Measurements from ENCODE around the gene GPSM1.

GPSM1 gene

DNA sequence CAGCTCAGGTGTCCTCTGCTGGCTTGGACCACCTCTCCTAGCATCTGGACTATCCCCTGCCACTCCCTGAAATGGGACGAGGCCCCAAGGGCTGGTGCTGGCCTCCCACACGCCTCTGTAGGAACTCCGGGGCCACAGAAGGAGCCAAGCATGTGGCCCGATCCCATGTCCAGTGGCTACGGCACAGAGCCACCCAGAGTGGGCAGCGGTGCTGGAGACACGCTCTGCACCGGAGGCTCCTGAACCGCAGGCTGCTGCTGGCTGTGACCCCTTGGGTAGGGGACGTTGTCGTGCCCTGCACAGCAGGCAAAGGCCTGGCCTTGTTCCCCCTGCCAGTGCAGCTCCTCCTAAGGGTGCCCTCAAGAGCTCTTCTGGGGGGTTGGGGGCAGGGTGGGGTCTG lies 52.6 kb downstream of the GPSM1 start:
- no peak for DNase-seq

DNA sequence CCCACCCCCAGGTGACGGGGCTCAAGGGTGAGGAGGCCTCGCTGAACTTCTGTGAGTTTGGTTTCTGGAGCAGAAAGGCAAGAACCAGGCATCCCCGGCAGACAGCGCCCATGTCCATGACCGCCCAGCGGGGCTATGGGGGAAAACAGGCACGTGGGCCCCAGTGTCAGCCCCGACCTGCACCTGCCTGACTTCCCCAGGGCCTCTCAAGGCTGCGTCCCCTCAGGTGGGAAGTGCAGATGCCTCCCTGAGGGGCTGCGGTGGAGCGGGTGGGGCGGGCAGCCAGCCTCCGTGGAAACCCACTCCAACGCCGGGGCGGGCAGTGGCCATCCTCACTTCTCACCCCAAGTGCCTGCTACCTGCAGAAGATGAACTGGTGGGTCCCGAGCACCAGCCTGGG lies 53.0 kb downstream of the GPSM1 start:
- no peak for DNase-seq

- DNase-seq, result no peak
These were observed 54.0 kb downstream of the GPSM1 start for GRCh38 chr9:136381311-136381710.

DNA sequence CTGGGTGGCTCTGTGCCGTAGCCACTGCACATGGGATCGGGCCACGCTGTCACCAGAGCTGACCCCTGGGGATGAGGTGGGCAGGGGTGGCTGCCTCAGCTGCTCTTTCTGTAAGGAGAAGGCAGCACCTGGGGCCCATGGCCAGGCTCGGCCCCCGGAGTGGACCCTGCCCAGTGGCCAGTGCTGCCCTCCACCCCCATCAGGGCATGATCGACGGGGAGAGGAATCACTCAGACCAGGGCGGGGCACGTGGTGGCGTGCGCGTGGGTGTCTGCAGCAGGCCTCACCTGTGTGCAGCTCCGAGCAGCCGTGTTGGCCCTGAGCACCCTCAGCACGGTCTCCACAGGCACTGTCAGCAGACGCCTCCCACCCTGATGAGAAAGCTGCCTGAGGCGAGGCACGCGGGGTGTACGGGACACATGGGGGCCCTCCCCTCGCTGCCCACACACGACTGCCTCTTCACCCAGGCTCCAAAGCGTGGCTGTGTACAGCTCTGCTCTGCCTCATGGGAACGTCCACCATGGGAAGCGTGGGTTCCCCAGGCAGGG lies 54.7 kb downstream of the GPSM1 start:
- DNase-seq, result no peak

DNA sequence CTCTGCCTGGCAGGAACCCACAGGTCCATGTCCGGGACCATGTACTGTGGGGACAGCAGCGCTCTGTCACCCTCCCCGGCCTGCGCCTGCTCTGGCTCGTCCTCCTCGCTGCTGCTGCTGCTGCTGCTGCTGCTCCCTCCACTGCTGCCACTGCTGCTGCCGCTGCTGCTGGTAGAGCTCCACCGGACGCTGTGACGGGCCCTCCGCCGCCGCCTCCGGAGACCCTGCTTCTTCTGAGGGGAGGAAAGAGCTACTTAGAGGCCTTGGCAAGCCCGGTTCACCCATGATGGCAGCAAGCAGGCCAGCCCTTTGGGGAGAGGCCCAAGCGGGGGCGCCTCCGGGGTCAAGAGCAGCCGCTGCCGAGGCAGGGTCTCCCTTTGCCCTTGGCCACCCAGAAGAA lies 56.1 kb downstream of the GPSM1 start:
- no peak for DNase-seq

GRCh38 chr9:136385015-136385414 lies 57.7 kb downstream of the GPSM1 start:
- DNase-seq, result peak; percentile 43 to 47

DNA sequence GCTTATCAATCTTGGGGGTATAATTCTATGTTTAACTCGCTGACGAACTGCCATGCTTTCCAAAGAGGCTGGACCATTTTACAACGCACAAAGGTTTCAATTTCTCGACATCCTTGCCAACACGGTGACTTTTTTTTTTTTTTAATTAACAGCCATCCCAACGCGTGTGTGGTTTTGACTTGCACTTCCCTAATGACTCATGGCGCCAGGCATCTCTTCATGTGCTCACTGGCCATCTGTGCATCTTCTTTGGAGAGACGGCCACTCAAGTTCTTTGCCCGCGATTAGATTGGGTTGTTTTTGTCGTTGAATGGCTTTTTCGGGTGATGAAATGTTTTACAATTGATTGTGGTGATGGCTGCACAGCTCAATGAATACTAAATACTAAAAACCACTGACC lies 58.7 kb downstream of the GPSM1 start:
- DNase-seq, result no peak

DNA sequence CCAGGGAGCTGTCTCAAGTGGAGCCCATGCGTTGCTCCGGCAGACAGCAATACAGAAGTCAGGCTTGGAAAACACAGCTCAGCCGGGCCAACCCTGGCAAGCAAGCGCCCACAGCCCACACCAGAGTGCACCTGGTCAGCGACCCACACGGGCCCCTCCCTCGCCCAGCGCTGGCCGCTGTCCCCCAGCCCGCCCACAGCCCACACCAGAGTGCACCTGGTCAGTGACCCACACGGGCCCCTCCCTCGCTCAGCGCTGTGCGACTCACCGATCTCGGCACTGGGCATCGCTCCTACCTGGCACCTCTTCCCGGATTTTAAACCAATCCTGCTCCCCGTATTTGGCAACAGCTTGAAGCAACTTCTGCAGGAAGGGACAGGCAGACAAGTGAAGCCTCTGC lies 59.9 kb downstream of the GPSM1 start:
- DNase-seq, result no peak

- DNase-seq, result no peak
These were observed 62.1 kb downstream of the GPSM1 start for GRCh38 chr9:136389396-136389795.

- DNase-seq, result no peak
These were observed 64.6 kb downstream of the GPSM1 start for GRCh38 chr9:136391737-136392537.

DNA sequence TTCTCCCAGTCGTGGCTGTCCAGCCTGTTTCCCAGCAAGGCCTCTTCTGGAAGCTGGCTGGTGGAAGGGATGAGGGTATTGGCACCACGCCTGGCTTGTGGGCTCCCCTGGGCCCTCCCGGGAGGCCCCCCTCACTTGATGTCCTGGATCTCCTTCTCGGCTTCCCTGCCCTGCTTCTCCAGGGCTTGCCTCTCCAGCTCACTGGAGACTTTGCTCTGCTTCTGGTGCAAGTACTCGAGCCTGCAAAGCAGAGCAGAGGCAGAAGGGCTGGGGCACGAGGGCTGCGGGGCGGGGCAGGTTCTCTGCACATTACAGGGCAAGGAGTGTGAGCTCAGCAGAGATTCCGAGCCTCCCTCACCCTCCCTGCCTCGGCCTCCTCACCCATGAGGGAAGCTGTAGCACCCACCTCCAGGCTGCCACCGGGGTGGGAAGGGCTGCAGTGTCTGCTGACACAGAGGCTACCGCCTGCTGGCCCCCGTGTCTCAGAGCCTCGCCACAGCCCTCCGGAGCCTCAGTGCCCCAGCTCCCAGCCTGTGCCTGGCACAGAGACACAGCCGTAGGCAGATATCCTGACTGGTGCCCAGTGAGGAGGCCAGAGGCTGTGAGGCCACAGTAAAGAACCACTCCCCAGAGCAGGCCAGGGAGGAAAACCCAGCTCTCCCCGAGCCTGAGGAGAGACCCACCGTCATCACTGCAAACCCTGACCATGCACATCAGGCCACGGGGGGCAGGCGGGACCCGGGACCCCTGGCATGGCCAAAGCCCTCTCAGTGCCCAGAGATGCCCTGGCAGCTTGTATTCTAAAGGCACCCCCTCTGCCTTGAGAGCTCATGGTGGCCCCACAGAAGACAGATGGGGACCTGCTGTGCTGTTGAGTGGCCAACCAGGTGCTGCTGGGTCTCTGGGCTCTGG lies 65.5 kb downstream of the GPSM1 start:
- DNase-seq, result no peak

GRCh38 chr9:136393531-136393930 lies 66.2 kb downstream of the GPSM1 start:
- no peak for DNase-seq

DNA sequence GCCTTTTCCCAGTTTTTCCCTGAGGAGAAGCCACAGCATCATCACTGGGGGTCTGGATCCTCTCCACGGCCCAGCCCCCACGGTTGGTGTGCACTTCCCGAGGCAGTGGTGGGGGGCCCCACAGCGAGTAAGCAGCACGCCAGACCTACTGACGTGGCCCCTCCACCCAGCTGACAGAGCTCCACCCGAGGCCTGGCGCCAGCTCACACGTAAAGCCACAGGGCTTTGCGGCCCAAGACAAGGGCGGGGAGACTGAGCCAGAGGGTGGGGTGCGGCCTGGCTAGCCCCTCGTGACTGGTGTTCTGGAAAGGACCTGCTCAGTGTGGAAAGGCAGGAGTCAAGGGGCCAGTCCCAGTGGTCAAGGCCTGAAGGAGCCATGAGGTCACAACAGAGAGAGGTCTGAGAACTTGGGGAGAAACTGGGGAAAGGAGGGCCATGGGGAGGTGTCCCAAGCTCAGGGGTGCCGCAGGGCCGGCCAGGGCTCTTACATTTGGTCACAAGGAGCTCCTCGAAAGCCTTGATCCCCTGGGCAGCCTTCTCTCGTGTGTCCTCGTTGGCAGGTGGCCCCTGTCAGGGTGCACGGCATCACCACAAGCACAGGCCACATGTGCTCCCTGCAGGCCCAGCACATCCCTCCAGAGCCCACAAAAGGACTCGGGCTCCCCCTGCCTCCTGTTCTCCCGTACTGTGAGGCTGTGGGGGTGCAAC lies 67.1 kb downstream of the GPSM1 start:
- no peak for DNase-seq

DNA sequence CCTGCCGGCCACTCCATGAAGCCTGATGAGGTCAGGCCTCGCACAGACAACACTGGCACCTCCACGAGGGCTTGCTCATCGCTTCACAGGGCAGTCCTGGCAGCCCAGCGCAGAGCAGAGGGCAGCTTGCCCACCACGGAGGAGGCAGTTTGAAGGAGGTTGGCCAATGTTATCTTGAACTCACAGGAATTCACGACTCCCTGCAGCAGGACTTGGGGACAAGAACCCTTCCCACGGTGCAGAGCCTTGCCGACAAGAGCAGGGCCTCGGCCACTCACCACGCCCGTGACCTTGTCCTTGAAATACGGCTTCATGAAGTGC lies 67.6 kb downstream of the GPSM1 start:
- DNase-seq, result no peak

DNA sequence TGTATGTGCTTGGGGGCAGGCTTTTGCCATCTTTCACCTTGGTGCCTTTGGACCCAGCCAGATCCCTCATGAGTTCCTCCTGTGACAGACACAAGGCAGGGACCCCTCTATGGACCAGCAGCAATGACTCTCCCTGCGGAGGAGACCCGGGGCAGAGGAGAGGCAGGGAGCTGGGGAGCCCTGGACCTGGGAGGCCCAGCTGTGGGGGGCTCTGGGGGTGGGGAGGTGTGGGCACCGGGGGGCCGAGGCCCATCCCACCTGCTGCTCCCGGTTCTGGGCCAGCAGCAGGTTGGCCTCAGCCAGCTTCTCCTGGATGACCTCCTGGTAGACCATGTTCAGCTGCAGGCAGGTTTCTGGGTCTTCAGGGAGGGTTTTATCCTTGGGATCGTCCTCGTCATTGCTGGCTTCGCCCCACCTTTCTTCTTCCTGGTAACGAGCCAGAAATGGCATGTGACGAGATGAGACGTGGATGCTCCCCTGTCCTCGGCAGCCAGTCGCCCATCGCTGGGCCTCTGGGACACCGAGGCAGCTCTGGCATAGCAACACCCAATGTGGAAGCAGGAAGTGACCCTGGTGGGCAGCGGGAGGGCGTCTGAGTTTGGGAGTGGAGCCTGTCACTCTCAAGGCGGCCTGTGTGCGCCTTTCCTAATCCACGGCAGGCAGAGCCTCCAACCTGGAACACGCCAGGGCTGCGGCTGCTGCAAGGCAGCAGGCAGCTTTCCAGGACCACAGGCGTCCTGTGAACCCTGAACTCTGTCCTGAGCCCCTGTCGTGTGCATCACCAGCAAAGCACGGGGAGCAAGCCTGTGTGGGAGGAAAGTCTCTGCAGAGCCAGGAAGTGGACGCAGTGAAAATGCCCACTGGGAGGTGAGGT lies 68.2 kb downstream of the GPSM1 start:
- no peak for DNase-seq

DNA sequence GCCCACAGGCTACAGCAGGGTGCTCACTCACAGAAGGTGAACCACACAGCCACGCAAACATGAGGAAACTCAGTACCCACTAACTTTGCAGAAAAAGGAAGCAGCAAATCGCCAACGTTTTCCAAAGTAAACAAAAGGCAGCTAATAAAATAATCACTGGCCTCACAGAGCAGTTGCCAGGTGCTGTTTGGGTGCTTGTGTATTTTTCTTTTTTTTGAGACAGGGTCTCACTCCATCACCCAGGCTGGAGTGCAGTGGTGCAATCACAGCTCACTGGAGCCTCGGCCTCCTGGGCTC lies 68.8 kb downstream of the GPSM1 start:
- DNase-seq, result no peak

DNA sequence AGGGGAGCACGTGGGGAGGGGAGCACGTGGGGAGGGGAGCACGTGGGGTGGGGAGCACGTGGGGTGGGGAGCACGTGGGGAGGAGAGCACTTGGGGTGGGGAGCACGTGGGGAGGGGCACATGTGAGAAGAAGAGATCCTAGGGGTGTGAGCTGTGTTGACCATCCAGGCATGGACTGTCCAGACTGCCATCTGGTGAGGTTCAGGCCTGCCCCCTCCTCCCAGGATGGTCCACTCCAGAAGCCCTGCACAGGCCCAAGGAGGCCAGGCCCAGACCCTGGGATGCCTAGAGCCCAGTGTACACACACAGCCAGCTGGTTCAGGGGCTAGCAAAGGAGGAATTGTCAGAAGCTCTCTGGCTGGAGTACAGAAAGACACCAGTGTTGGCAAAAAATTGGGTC lies 70.3 kb downstream of the GPSM1 start:
- no peak for DNase-seq

DNA sequence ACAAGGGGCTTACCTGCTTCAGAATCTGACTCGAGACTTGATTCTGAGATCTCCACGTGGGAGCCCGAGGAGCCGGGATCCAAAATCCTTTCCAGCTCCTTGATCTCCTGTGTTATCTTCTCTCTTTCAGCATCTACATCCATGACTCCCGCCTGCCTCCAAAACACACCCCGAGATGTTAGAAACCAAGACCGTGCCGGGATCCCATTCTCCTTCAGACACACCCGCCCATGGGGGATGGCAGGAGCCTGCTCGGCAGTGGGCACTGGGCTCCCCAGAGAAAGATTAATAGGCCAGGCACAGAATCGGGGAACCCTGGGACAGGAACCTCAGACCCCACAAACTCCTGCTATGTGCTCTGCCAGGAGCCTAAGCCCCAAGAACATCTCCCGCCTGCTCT lies 70.9 kb downstream of the GPSM1 start:
- DNase-seq, result no peak

DNA sequence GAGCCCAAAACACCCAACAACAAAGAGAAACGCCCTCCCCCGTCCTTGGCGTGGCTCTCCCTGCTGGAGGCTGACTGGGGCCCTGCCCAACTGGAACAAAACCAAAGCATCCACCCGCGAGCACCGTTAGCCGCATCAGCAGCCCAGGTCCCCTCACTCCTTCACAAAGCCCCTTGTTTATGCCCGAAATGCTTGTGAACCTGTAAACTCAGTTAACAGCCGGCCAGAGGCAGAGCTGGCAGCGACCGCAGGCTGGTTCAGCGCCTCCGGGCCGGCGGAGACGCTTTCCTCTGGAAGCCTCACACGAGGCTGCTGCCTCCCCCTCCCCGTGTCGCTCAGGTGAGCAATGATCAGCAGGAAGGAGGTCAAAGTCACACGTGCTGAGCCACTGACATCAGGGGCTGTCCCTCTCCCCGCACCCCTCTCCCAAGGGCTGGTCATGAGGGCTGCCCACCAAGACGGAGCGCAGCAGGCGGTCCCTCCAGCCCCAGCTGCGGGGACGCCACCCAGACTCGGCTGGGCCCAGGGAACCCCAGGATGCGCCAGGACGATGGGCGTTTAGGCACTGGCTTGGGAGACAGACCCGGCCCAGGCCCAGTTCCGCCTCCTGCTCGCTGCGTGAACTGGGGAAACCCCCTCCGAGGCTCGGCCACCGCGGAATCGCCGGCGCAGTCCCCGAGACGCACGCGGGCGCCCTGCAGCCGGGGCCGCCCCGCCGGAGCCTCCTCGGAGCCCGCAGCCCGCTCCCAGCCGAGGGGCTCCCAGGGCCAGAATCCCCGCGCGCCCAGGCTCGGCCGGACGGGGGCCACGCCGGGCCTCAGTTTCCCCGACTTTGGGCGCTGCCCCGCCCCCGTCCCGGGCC lies 72.1 kb downstream of the GPSM1 start:
- peak in 1 of 2 donors; percentile 47 for DNase-seq

DNA sequence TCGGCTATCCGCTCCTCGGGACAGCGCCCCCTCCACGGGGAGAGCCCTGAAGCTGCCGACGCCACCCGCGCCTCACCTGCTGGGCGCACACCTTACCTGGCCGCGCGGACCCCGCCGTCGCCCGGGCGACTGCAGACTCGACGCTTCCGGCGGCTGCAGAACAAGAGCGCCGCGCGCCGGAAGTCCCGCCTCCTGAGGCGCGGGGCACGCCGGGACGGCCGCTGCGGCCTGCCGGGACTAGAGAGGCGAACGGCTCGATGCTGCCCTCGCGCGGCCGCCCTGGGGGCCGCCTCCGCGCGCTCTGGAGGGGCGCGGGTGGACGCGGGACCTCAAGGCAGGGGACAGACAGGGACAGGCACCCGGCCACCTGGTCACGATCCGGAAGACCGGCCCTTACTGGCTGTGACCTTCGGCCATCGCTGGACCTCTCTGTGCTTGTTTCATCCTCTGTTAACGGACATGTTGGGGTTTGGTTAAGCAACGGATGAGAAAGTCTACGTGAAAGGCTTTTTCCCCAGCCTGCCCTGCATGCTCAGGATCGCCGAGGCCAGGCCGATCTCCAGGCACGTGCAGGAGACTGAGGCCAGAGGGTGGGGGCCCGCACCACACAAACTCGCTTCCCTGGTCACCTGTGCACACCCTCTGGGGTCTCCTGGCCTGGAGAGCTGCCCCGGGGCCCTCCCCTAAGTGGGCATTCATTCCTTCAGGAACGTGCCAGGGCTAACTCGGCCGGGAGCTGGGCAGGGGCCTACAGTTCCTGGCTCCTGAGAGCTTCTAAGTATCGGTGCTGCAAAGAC lies 72.9 kb downstream of the GPSM1 start, which contains the start of gene SNAPC4:
TSS of gene SNAPC4 (minus strand) at position 133 of the 797 bp plus-strand sequence. CDS start 1,742 bp downstream, outside the sequence.
- DNase-seq, result peak; percentile 87 to 89
